ENCODE results near the gene GSE1. TPM values are rescaled to one million over a fixed set of nuclear protein-coding genes. Genes with fewer than 3 reads are reported as not detected.

Gene GSE1
- total and polyA plus RNA-seq, 2 of the 13 experiments (the other 11 are each of a cell fraction or from before 2014, with no cell fraction given): 16.1 to 31.2 TPM

DNA sequence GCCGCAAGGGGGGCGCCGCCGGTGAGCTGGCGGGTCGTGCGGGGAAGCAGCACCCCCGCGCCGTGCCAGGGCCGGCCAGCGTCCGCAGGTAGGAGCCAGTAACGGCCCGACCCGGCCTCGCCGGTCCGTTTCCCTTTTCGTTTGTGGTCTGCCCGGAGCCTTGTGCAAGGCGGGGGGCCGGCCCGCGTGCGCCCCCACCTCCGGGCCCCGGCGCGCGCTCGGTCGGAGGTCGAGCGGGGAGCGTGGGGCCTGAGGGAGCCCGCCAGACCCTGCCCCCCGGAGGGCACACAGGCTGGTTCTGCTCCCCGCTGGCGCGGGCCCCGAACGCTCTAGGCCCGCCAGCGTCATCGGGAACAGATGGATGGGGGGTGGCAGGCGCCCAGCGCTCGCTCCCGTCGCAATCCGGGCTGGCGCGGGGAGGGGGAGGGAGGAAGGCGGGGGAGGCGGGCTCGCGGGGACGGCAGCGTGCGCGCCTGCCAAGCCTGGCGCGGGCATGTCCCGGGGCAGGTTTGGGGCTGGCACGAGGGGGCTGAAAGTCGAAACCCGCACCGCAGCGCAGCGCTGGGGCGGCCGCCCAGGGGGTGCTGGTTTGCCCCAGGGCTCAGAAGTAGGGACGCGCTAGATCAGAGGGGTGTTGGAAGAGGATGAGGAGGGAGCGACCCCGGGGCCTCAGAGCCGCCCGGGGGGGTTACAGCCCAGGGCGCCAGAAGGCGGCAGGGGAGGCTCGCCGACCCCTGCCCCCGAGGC, 1.5 kb upstream of the GSE1 start (continued):
- TF ChIP-seq ZNF281 (CRISPR knock-in tag; IDR thresholded peaks at IDR 0.05; ENCODE audit: borderline replicate concordance) (0 out of 2 replicates have a peak, but pooled peaks have one; percentile 17), MIER2 (CRISPR knock-in tag; IDR thresholded peaks at IDR 0.05) (no peak), HOXA3 (CRISPR knock-in tag; IDR thresholded peaks at IDR 0.05) (peak; percentile 35), SKIL (CRISPR knock-in tag; IDR thresholded peaks at IDR 0.05; ENCODE audit: borderline replicate concordance) (0 out of 2 replicates have a peak, but pooled peaks have one; percentile 4), ZNF274 (CRISPR knock-in tag; IDR thresholded peaks at IDR 0.05) (0 out of 2 replicates have a peak, but pooled peaks have one; percentile 30), AHR (CRISPR knock-in tag; IDR thresholded peaks at IDR 0.05) (0 out of 2 replicates have a peak, but pooled peaks have one; percentile 5), TOE1 (CRISPR knock-in tag; IDR thresholded peaks at IDR 0.05) (no peak), TFDP1 (CRISPR knock-in tag; IDR thresholded peaks at IDR 0.05; ENCODE audit: borderline replicate concordance) (peak; percentile 56), MTERF4 (CRISPR knock-in tag; IDR thresholded peaks at IDR 0.05) (no peak), POLR2AphosphoS2 (IDR thresholded peaks at IDR 0.05; ENCODE audit: low read depth, low read length) (no peak), ZBTB42 (CRISPR knock-in tag; IDR thresholded peaks at IDR 0.05) (no peak), NR3C1 (CRISPR knock-in tag; IDR thresholded peaks at IDR 0.05) (no peak), SAFB2 (CRISPR knock-in tag; IDR thresholded peaks at IDR 0.05; ENCODE audit: borderline replicate concordance, low read depth) (peak; percentile 26; the same call in 1 of the 2 replicates)
- TF ChIP-seq, protein P1, sequence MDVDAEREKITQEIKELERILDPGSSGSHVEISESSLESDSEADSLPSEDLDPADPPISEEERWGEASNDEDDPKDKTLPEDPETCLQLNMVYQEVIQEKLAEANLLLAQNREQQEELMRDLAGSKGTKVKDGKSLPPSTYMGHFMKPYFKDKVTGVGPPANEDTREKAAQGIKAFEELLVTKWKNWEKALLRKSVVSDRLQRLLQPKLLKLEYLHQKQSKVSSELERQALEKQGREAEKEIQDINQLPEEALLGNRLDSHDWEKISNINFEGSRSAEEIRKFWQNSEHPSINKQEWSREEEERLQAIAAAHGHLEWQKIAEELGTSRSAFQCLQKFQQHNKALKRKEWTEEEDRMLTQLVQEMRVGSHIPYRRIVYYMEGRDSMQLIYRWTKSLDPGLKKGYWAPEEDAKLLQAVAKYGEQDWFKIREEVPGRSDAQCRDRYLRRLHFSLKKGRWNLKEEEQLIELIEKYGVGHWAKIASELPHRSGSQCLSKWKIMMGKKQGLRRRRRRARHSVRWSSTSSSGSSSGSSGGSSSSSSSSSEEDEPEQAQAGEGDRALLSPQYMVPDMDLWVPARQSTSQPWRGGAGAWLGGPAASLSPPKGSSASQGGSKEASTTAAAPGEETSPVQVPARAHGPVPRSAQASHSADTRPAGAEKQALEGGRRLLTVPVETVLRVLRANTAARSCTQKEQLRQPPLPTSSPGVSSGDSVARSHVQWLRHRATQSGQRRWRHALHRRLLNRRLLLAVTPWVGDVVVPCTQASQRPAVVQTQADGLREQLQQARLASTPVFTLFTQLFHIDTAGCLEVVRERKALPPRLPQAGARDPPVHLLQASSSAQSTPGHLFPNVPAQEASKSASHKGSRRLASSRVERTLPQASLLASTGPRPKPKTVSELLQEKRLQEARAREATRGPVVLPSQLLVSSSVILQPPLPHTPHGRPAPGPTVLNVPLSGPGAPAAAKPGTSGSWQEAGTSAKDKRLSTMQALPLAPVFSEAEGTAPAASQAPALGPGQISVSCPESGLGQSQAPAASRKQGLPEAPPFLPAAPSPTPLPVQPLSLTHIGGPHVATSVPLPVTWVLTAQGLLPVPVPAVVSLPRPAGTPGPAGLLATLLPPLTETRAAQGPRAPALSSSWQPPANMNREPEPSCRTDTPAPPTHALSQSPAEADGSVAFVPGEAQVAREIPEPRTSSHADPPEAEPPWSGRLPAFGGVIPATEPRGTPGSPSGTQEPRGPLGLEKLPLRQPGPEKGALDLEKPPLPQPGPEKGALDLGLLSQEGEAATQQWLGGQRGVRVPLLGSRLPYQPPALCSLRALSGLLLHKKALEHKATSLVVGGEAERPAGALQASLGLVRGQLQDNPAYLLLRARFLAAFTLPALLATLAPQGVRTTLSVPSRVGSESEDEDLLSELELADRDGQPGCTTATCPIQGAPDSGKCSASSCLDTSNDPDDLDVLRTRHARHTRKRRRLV (CRISPR knock-in tag; IDR thresholded peaks at IDR 0.05): 0 out of 2 replicates have a peak, but pooled peaks have one; percentile 22
